ENCODE measurements around the gene FOSL2.

GRCh38 chr2:28362991-28363521 is 29.6 kb upstream of the FOSL2 start:
- TF ChIP-seq, protein P1, sequence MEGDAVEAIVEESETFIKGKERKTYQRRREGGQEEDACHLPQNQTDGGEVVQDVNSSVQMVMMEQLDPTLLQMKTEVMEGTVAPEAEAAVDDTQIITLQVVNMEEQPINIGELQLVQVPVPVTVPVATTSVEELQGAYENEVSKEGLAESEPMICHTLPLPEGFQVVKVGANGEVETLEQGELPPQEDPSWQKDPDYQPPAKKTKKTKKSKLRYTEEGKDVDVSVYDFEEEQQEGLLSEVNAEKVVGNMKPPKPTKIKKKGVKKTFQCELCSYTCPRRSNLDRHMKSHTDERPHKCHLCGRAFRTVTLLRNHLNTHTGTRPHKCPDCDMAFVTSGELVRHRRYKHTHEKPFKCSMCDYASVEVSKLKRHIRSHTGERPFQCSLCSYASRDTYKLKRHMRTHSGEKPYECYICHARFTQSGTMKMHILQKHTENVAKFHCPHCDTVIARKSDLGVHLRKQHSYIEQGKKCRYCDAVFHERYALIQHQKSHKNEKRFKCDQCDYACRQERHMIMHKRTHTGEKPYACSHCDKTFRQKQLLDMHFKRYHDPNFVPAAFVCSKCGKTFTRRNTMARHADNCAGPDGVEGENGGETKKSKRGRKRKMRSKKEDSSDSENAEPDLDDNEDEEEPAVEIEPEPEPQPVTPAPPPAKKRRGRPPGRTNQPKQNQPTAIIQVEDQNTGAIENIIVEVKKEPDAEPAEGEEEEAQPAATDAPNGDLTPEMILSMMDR (IDR thresholded peaks at IDR 0.05): no peak
- no peak for TF ChIP-seq EZH2phosphoT487 (IDR thresholded peaks at IDR 0.05)
